Caki2 (cell line): ENCODE data around the gene ESRP2. TPM values are rescaled to one million over a fixed set of nuclear protein-coding genes. Genes with fewer than 3 reads are reported as not detected.

Experiments used
- DNase-seq: peaks from one replicate; pipeline ENCODE4 v3.0.0-alpha.2; 2015; ENCODE audit warnings: low read depth
- in situ Hi-C: cut with HindIII; loops from 2 replicates; pipeline ENCODE4 v1.10.0; 2016; ENCODE audit warnings: low sequenced_read_pairs, low pct_unique_long_range_greater_than_20kb, mixed read lengths
- total RNA-seq: library from RNA; depleted of rRNA; stranded (reverse); fragments of >200 nt; shearing (Covaris generic); gene quantifications from 2 replicates; pipeline ENCODE4 v1.2.3, GENCODE V29; 2014; ENCODE audit warnings: low replicate concordance

ESRP2 gene
- total RNA-seq, 1 experiment from 2014 or later = not detected

GRCh38 chr16:68230176-68230571 lies 5.8 kb downstream of the ESRP2 start:
- in situ Hi-C loops = no loop called here
- DNase-seq = no peak

DNA sequence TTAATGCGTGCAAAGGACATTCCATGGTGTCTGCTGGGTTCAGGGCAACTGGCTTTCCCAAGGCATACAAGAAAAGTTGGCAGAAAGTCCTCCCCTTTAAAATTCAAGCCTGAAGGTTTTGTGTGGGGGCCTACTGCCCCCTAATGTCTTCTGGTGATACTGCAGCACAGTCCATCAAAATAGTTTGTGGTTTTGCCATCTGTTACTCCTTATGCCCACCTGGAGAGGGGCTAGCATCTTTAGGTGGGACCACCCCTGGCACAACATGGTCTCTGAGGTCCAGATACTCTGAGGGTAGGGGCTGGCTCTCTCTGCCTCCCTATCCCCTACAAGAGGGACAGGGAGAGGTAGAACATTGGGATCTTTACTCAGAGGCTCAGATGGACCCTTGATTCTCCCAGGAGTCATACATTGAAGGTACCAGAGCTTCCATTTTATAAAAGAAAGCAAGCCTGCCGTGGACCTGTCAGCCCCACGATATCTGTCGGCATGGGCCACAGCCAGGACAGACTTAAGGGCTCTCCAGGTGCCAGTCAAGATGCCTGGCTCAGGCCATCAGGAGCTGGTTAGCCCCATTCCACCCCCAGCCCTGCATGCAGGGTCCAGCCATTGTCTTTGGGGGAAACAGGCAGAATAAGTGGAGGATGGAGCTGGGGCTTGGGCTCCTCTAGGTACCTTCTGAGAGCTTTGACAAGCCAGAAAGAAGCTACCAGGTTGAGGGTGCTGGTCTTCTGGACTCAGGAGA lies 6.3 kb downstream of the ESRP2 start:
- DNase-seq = peak; percentile 51
- in situ Hi-C loops = no loop called here

DNA sequence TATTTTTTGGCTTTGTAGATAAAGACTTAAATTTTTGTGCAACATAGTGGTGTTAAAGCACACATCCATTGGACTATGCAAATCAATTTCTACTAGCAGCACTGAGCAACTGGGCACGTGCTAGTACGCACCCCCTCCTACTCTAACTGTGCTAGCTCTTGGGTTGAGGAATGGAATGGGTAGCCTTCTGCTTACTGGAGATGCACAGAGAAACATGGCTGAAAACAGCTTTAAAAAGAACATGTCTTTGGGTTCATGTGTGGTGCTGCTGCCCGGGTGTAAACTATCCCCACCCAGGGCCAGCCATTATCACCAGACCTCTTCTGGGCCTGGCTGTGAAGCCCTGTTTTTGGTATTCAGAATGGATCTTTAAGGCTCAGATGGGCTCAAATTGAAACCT lies 7.3 kb downstream of the ESRP2 start:
- DNase-seq = no peak
- in situ Hi-C loops = no loop called here

- no peak for DNase-seq
- in situ Hi-C loops = no loop called here
Measured at GRCh38 chr16:68227850-68228553, 7.9 kb downstream of the ESRP2 start.

- no peak for DNase-seq
- in situ Hi-C loops = no loop called here
Measured at GRCh38 chr16:68227183-68227793, 8.6 kb downstream of the ESRP2 start.

DNA sequence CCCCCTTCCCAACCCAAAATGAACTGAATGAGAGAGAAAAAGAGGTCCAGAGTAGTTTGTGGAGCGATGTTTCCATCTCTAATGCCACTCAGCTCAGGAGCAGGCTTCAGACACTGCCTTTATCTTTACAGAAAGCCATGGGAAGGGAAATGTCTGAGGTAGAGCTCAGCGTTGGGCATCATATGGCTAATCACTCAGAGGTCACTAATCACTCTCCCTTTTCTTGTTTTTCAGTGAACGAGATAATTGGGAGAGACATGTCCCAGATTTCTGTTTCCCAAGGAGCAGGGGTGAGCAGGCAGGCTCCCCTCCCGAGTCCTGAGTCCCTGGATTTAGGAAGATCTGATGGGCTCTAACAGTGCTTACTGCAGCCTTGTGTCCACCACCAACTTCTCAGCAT lies 9.8 kb downstream of the ESRP2 start:
- in situ Hi-C loops = no loop called here
- DNase-seq = no peak

GRCh38 chr16:68223072-68223471 lies 12.9 kb downstream of the ESRP2 start:
- in situ Hi-C loops = loop anchor here (25.0 kb wide), 1 partner anchor 161 kb away; no protein-coding TSS in a partner anchor
- DNase-seq = no peak

DNA sequence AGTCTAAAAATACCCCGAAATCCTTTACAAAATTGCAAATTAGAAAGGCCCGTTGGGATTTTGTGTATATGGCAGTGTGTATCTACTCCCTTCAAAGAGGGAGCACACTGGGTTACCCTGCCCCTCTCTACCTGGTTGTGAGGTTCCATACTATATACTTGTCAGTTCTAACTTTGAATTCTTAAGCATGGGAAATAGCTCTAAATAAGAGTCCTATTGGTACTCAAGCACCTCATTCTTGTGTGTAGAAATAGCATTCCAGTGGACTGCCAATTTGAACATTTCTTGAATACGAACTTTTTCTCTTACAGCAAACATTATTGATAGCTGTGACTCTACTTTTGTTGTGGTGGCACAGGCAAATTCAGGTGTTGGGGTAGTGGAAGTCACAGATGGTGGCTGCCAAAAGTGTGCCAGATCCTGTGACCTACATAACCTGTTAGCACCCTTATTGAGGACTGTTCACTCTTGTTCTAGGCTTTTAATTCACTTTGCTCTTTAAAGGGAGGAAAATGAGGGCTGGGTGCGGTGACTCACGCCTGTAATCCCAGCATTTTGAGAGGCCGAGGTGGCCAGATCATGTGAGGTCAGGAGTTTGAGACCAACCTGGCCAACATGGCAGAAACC lies 16.1 kb downstream of the ESRP2 start:
- in situ Hi-C loops = loop anchor here (25.0 kb wide), 1 partner anchor 158 kb away; no protein-coding TSS in a partner anchor
- DNase-seq = no peak

DNA sequence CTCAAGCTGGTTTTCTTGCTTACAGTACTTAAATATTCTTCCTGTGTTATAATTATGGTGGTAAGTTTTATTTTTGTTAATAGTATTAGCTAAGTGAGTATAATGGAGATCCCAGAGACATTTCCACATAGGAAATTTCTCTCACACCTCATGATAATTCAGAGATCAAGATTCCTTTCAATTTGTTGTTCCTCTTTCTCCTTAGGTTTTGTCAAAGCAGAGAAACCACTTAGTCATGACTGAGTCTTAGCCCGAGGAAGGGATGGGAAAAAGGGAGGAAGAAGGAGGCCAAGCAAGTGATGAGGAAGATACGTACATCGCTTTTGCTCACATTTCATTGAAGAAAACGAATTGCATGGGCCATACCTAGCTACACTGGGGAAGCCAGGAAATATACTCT lies 18.4 kb downstream of the ESRP2 start:
- in situ Hi-C loops = loop anchor here (25.0 kb wide), 1 partner anchor 155 kb away; no protein-coding TSS in a partner anchor
- DNase-seq = no peak

DNA sequence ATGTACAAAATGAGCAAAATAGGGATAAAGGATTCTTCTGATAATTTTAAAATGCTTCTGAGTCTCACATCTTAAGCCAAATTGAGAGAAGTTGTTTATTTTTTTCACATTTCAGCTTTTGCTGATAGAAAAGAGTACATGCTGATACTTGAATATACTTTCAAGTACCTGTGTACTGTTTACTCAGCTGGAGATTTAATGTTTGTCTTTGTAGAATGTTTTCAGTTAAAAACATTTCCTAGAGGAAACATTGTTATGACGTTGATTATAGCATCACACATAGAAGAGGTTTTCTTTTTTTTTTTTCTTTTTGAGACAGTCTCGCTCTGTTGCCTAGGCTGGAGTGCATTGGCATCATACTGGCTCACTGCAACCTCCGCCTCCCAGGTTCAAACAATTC lies 19.7 kb downstream of the ESRP2 start:
- in situ Hi-C loops = loop anchor here (25.0 kb wide), 1 partner anchor 154 kb away; no protein-coding TSS in a partner anchor
- no peak for DNase-seq

GRCh38 chr16:68215302-68215701 lies 20.6 kb downstream of the ESRP2 start:
- DNase-seq = no peak
- in situ Hi-C loops = loop anchor here (25.0 kb wide), 1 partner anchor 153 kb away; no protein-coding TSS in a partner anchor

DNA sequence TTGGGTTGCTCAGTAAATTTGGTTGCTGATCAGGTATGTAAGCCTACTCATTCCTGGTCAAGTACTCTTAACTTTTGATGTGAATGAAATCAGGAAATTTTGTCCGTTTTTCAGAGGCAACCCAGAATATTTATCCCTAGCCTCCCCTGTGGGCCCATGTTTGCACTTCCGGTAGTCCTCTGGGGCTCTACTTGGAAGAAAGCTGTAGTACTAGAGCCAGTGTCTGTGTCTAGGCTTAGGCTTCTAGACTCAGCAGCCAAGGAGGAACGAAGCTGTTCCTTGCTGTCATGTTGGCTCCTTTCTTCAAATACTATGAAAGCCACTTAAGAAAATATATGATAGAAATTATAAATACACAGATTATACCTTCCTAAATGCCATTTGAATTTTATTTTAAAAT lies 21.2 kb downstream of the ESRP2 start:
- DNase-seq = no peak
- in situ Hi-C loops = loop anchor here (25.0 kb wide), 1 partner anchor 152 kb away; no protein-coding TSS in a partner anchor

DNA sequence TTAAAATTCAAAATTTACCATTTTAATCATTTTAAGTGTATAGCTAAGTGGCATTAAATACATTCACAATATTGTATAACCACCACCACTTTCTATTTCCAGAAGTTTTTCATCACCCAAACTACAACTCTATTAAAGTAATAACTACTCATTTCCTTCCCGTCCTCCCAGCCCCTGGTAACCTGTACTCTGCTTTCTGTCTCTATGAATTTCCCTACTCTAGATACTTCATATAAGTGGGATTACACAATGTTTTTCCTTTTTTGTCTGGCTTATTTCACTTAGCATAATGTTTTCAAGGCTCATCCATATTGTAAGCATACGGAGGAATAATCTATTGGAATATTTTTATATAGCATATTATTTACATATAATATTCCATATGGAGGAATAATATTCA lies 29.7 kb downstream of the ESRP2 start:
- DNase-seq = no peak
- in situ Hi-C loops = loop anchor here (25.0 kb wide), 1 partner anchor 144 kb away; no protein-coding TSS in a partner anchor

- in situ Hi-C loops = loop anchor here (25.0 kb wide), 1 partner anchor 140 kb away; no protein-coding TSS in a partner anchor
- DNase-seq = no peak
Measured at GRCh38 chr16:68202091-68202519, 33.8 kb downstream of the ESRP2 start.

- in situ Hi-C loops = loop anchor here (25.0 kb wide), 1 partner anchor 138 kb away; no protein-coding TSS in a partner anchor
- peak; percentile 33 for DNase-seq
Measured at GRCh38 chr16:68200088-68200783, 35.7 kb downstream of the ESRP2 start.

DNA sequence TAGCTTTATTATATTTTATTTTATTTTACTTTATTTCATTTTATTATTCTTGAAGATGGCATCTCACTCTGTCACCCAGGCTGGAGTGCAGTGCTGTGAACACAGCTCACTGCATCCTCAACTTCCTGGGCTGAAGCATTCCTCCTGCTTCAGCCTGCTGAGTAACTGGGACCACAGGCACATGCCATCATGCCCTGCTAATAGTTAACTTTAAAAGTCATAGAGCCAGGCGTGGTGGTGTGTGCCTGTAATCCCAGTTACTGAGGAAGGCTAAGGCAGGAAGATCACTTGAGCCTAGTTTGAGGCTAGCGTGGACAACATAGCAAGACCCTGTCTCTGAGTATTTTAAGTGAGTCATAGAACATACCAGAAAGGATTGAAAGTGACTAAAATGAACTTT lies 38.7 kb downstream of the ESRP2 start:
- in situ Hi-C loops = no loop called here
- peak; percentile 66 for DNase-seq

DNA sequence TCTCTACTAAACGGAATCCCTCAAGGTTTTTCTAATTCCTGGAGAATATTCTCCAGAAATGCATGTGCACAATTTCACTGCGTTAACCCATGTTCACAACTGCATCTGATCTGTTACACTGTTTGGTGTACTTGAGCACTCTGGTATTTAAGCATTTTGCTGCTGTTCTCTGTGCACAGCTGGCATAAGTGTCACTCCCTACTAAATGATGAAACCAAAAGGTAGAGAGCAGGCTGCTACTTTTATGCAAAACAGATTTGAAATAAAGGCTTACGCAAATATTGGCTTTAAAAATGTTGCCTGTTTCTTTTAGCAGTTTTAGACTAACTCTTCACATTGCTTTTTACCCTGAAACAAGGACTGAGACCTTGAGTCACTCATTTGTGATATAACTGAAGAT lies 41.7 kb downstream of the ESRP2 start:
- no peak for DNase-seq
- in situ Hi-C loops = no loop called here
